ENCODE results near the gene MED10. TPM values are rescaled to one million over a fixed set of nuclear protein-coding genes. Genes with fewer than 3 reads are reported as not detected.

The MED10 gene
- polyA plus RNA-seq, 1 donor from 2014 or later: 37.9 TPM

DNA sequence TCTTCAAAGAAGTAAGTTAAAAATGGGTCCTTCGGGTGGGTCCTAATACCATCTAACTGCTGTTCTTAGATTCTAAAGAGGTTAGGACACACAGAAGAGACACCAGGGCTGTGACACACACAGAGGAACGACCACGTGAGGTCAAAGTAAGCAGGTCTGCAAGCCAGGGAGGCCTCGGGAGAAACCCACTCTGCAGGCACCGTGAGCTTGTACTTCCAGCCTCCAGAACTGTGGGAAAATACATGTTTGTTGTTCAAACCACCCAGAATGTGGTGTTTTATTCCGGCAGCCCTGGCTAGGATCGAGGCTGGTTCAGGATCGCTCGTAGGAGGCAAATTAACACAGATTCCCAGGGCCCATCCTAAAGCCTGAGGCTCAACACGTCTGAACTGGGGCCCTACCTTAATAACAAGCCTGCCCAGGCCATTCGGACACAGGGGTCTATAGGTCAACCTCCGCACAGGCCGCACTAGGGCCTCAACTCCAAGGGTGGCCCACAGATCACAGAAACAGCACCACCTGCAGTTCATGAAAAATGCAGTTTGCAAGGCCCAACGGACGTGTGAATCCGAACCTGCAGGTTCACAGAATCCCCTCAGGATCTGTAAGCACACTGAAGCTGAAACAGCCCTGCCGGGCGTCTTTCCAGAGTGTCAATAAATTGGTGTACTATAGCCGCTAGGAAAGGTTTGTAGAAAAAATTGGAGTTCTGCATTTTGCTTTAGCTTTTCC, 7.1 kb downstream of the MED10 start:
- no peaks in the 10 kb centered on the region for H4K20me1 ChIP-seq (ENCODE audit: insufficient read depth)
- H3K4me2 ChIP-seq (ENCODE audit: low read length): no peak overlapping the region
- H3K36me3 ChIP-seq (ENCODE audit: insufficient read depth, low read length): peaks cover 23% of the 10 kb centered on the region
- peaks cover 4% of the 10 kb centered on the region for H3K79me2 ChIP-seq (replicated peaks; ENCODE audit: insufficient read depth, low read length)
- H2AFZ ChIP-seq (ENCODE audit: low read depth, low read length): no peak overlapping the region
- no peak for TF ChIP-seq POLR2AphosphoS5 (IDR thresholded peaks at IDR 0.05)
- TF ChIP-seq SMC3 (conservative IDR thresholded peaks at IDR 0.05; ENCODE audit: poor library complexity): no peak
- no peak for TF ChIP-seq RAD21 (conservative IDR thresholded peaks at IDR 0.05)
- TF ChIP-seq CTCF (IDR thresholded peaks at IDR 0.05; ENCODE audit: poor library complexity, severe bottlenecking): no peak
- TF ChIP-seq, protein P1, sequence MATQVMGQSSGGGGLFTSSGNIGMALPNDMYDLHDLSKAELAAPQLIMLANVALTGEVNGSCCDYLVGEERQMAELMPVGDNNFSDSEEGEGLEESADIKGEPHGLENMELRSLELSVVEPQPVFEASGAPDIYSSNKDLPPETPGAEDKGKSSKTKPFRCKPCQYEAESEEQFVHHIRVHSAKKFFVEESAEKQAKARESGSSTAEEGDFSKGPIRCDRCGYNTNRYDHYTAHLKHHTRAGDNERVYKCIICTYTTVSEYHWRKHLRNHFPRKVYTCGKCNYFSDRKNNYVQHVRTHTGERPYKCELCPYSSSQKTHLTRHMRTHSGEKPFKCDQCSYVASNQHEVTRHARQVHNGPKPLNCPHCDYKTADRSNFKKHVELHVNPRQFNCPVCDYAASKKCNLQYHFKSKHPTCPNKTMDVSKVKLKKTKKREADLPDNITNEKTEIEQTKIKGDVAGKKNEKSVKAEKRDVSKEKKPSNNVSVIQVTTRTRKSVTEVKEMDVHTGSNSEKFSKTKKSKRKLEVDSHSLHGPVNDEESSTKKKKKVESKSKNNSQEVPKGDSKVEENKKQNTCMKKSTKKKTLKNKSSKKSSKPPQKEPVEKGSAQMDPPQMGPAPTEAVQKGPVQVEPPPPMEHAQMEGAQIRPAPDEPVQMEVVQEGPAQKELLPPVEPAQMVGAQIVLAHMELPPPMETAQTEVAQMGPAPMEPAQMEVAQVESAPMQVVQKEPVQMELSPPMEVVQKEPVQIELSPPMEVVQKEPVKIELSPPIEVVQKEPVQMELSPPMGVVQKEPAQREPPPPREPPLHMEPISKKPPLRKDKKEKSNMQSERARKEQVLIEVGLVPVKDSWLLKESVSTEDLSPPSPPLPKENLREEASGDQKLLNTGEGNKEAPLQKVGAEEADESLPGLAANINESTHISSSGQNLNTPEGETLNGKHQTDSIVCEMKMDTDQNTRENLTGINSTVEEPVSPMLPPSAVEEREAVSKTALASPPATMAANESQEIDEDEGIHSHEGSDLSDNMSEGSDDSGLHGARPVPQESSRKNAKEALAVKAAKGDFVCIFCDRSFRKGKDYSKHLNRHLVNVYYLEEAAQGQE (IDR thresholded peaks at IDR 0.05; ENCODE audit: borderline replicate concordance): no peak
- TF ChIP-seq MXI1 (conservative IDR thresholded peaks at IDR 0.05; ENCODE audit: poor library complexity, severe bottlenecking): no peak
- TF ChIP-seq EP300 (conservative IDR thresholded peaks at IDR 0.05; ENCODE audit: poor library complexity, severe bottlenecking): no peak
- TF ChIP-seq TAF1 (IDR thresholded peaks at IDR 0.05; ENCODE audit: low read depth): no peak
- TF ChIP-seq EZH2 (IDR thresholded peaks at IDR 0.05; ENCODE audit: borderline replicate concordance, insufficient read depth, low read length, poor library complexity, severe bottlenecking): no peak
- no peak overlapping the region for H3K9ac ChIP-seq (ENCODE audit: low read length)
- H3K4me3 ChIP-seq (ENCODE audit: low read length): no peak overlapping the region
- no peaks in the 10 kb centered on the region for H3K27me3 ChIP-seq (ENCODE audit: insufficient read depth, low read depth, low read length)
- no peaks in the 10 kb centered on the region for H3K9me3 ChIP-seq (ENCODE audit: low read length)
- no peak overlapping the region for H3K27ac ChIP-seq (ENCODE audit: low read length)
- H3K9me2 ChIP-seq (ENCODE audit: insufficient read depth, low read length): no peaks in the 10 kb centered on the region
- no peaks in the 10 kb centered on the region for H3F3A ChIP-seq (ENCODE audit: insufficient read depth, low read length, poor library complexity, severe bottlenecking)

GRCh38 chr5:6370580-6370979, 7.8 kb downstream of the MED10 start:
- H3K36me3 ChIP-seq (ENCODE audit: insufficient read depth, low read length): peaks cover 23% of the 10 kb centered on the region
- H3K4me2 ChIP-seq (ENCODE audit: low read length): no peak overlapping the region
- no peaks in the 10 kb centered on the region for H4K20me1 ChIP-seq (ENCODE audit: insufficient read depth)
- no peaks in the 10 kb centered on the region for H3K9me2 ChIP-seq (ENCODE audit: insufficient read depth, low read length)
- no peaks in the 10 kb centered on the region for H3K9me3 ChIP-seq (ENCODE audit: low read length)
- no peaks in the 10 kb centered on the region for H3K79me2 ChIP-seq (replicated peaks; ENCODE audit: insufficient read depth, low read length)
- no peak overlapping the region for H2AFZ ChIP-seq (ENCODE audit: low read depth, low read length)
- H3K9ac ChIP-seq (ENCODE audit: low read length): no peak overlapping the region
- no peaks in the 10 kb centered on the region for H3K27me3 ChIP-seq (ENCODE audit: insufficient read depth, low read depth, low read length)
- H3K27ac ChIP-seq (ENCODE audit: low read length): no peak overlapping the region
- no peaks in the 10 kb centered on the region for H3F3A ChIP-seq (ENCODE audit: insufficient read depth, low read length, poor library complexity, severe bottlenecking)
- TF ChIP-seq, protein P1 (IDR thresholded peaks at IDR 0.05; ENCODE audit: borderline replicate concordance): no peak
- no peak for TF ChIP-seq MXI1 (conservative IDR thresholded peaks at IDR 0.05; ENCODE audit: poor library complexity, severe bottlenecking)
- no peak for TF ChIP-seq EP300 (conservative IDR thresholded peaks at IDR 0.05; ENCODE audit: poor library complexity, severe bottlenecking)
- no peak for TF ChIP-seq SMC3 (conservative IDR thresholded peaks at IDR 0.05; ENCODE audit: poor library complexity)
- no peak for TF ChIP-seq EZH2 (IDR thresholded peaks at IDR 0.05; ENCODE audit: borderline replicate concordance, insufficient read depth, low read length, poor library complexity, severe bottlenecking)
- TF ChIP-seq CTCF (IDR thresholded peaks at IDR 0.05; ENCODE audit: poor library complexity, severe bottlenecking): no peak
- TF ChIP-seq POLR2AphosphoS5 (IDR thresholded peaks at IDR 0.05): no peak
- no peak for TF ChIP-seq TAF1 (IDR thresholded peaks at IDR 0.05; ENCODE audit: low read depth)
- no peak for TF ChIP-seq RAD21 (conservative IDR thresholded peaks at IDR 0.05)
- H3K4me3 ChIP-seq (ENCODE audit: low read length): no peak overlapping the region
